Fibroblast of lung (primary cell): Measurements from ENCODE around the gene ADAM10. TPM values are rescaled to one million over a fixed set of nuclear protein-coding genes. Genes with fewer than 3 reads are reported as not detected.

Experiments used
- DNase-seq, 2 donors: peaks; one replicate each; pipeline versions ENCODE4 v3.0.0 to v3.0.0-alpha.2; 2010; ENCODE audit warnings: low read depth in 2 of 2
- H2AFZ ChIP-seq: 2 replicates; pipeline ENCODE4 v1.5.1; 2012; ENCODE audit warnings: low read length, control low read depth, inconsistent platforms
- H3K27ac ChIP-seq: 2 replicates; pipeline ENCODE4 v1.5.1; 2011; ENCODE audit warnings: low read length, control low read depth; ENCODE audit not compliant: insufficient read depth
- H3K27me3 ChIP-seq: 2 replicates; pipeline ENCODE4 v1.5.1; 2011; ENCODE audit warnings: mild to moderate bottlenecking, low read length; ENCODE audit not compliant: control insufficient read depth, insufficient read depth
- H3K36me3 ChIP-seq: 2 replicates; pipeline ENCODE4 v1.5.1; 2011; ENCODE audit warnings: low read length; ENCODE audit not compliant: control insufficient read depth, insufficient read depth
- H3K4me1 ChIP-seq: 2 replicates; pipeline ENCODE4 v1.5.1; 2011; ENCODE audit warnings: low read length; ENCODE audit not compliant: control insufficient read depth, insufficient read depth; ENCODE audit errors: extremely low read depth
- H3K4me2 ChIP-seq: 2 replicates; pipeline ENCODE4 v1.5.1; 2011; ENCODE audit warnings: low read length, control low read depth; ENCODE audit not compliant: insufficient read depth; ENCODE audit errors: extremely low read depth
- H3K4me3 ChIP-seq, 4 experiments: fragments of 200-600 bp in 1 of 4; sonication (generic) in 1 of 4; replicated peaks in 1 of 4; 2 replicates each; pipeline ENCODE4 v1.5.1; 2011 to 2016; ENCODE audit warnings: low read length in 4 of 4, low read depth in 3 of 4, mild to moderate bottlenecking in 3 of 4, control low read depth in 2 of 4, inconsistent platforms in 1 of 4, mixed read lengths in 1 of 4; ENCODE audit not compliant: insufficient read depth in 1 of 4; ENCODE audit errors: control extremely low read depth in 1 of 4
- H3K79me2 ChIP-seq: 2 replicates; pipeline ENCODE4 v1.5.1; 2012; ENCODE audit warnings: mild to moderate bottlenecking, low read length, inconsistent platforms; ENCODE audit not compliant: control insufficient read depth, insufficient read depth
- H3K9ac ChIP-seq: 2 replicates; pipeline ENCODE4 v1.5.1; 2011; ENCODE audit warnings: mild to moderate bottlenecking, low read length, control low read depth; ENCODE audit not compliant: insufficient read depth
- H3K9me3 ChIP-seq: 2 replicates; pipeline ENCODE4 v1.5.1; 2012; ENCODE audit warnings: low read depth, low read length; ENCODE audit not compliant: control insufficient read depth, insufficient read depth
- H4K20me1 ChIP-seq: 2 replicates; pipeline ENCODE4 v1.5.1; 2011; ENCODE audit warnings: low read length; ENCODE audit not compliant: control insufficient read depth, insufficient read depth; ENCODE audit errors: extremely low read depth
- CTCF ChIP-seq, 2 donors: IDR thresholded peaks in 1 of 2; conservative IDR thresholded peaks in 1 of 2; 1 replicate in 1 of 2; 2 replicates in 1 of 2; pipeline ENCODE4 v1.5.1; 2011 to 2012; ENCODE audit warnings: low read length in 2 of 2, control low read depth in 1 of 2, inconsistent platforms in 1 of 2, low read depth in 1 of 2, mild to moderate bottlenecking in 1 of 2
- EZH2 ChIP-seq: IDR thresholded peaks from 2 replicates; pipeline ENCODE4 v1.5.1; 2012; ENCODE audit warnings: low read length, control low read depth, mild to moderate bottlenecking; ENCODE audit errors: missing control alignments
- polyA plus RNA-seq, 2 donors: library from polyadenylated mRNA; depleted of rRNA in 1 of 2; stranded (reverse) in 1 of 2; unstranded in 1 of 2; fragments of >200 nt; gene quantifications; 2 replicates each; pipeline ENCODE4 v1.2.1, GENCODE V29; 2011 to 2012; ENCODE audit warnings: missing spikeins in 1 of 2
- total RNA-seq: library from RNA; depleted of rRNA; stranded (reverse); fragments of >200 nt; gene quantifications from 2 replicates; pipeline ENCODE4 v1.2.1, GENCODE V29; 2014

Gene ADAM10
- total and polyA plus RNA-seq, 2 donors (not counting 1 experiment from before 2014, with no cell fraction given): 224 to 318 TPM

GRCh38 chr15:58717357-58717756 lies 32.1 kb downstream of the ADAM10 start:
- H4K20me1 ChIP-seq: no peaks in the 10 kb centered on the region
- TF ChIP-seq CTCF (conservative IDR thresholded peaks at IDR 0.05 in 1 of 2, IDR thresholded peaks at IDR 0.05 in 1 of 2; ENCODE audit: low read depth in 1 of 2, low read length in 2 of 2): no peak
- no peak for TF ChIP-seq EZH2
- H3K4me1 ChIP-seq: no peaks in the 10 kb centered on the region
- no peak overlapping the region for H3K4me2 ChIP-seq
- H3K9me3 ChIP-seq: no peaks in the 10 kb centered on the region
- no peak overlapping the region for H3K9ac ChIP-seq
- no peaks in the 10 kb centered on the region for H3K27me3 ChIP-seq
- H2AFZ ChIP-seq: no peak overlapping the region
- no peak overlapping the region for H3K27ac ChIP-seq
- H3K4me3 ChIP-seq: no peak overlapping the region
- peaks cover 31% of the 10 kb centered on the region for H3K79me2 ChIP-seq
- DNase-seq: no peak
- H3K36me3 ChIP-seq: peaks cover 1% of the 10 kb centered on the region

- Histone ChIP-seq H3K27me3 (no peaks in the 10 kb centered on the region), H4K20me1 (no peaks in the 10 kb centered on the region)
- DNase-seq: no peak
Measured at GRCh38 chr15:58716027-58716426, 33.5 kb downstream of the ADAM10 start.

GRCh38 chr15:58715266-58715917 lies 34.1 kb downstream of the ADAM10 start:
- Histone ChIP-seq H3K4me3 (no peak overlapping the region), H3K4me1 (no peaks in the 10 kb centered on the region), H3K9me3 (no peaks in the 10 kb centered on the region), H3K36me3 (peaks cover 1% of the 10 kb centered on the region), H3K4me2 (no peak overlapping the region), H3K9ac (no peak overlapping the region), H3K27ac (no peak overlapping the region), H3K79me2 (peaks cover 16% of the 10 kb centered on the region), H3K27me3 (no peaks in the 10 kb centered on the region), H2AFZ (no peak overlapping the region), H4K20me1 (no peaks in the 10 kb centered on the region)
- no peak for TF ChIP-seq CTCF (conservative IDR thresholded peaks at IDR 0.05 in 1 of 2, IDR thresholded peaks at IDR 0.05 in 1 of 2; ENCODE audit: low read depth in 1 of 2, low read length in 2 of 2)
- no peak for DNase-seq

More at GRCh38 chr15:58716027-58716426, 33.5 kb downstream of the ADAM10 start:
- peaks cover 1% of the 10 kb centered on the region for H3K36me3 ChIP-seq
- no peak overlapping the region for H2AFZ ChIP-seq
- no peak overlapping the region for H3K27ac ChIP-seq
- no peak overlapping the region for H3K4me3 ChIP-seq
- no peak overlapping the region for H3K4me2 ChIP-seq
- H3K79me2 ChIP-seq: peaks cover 19% of the 10 kb centered on the region
- TF ChIP-seq EZH2 (no peak), CTCF (conservative IDR thresholded peaks at IDR 0.05 in 1 of 2, IDR thresholded peaks at IDR 0.05 in 1 of 2; ENCODE audit: low read depth in 1 of 2, low read length in 2 of 2) (no peak)
- H3K4me1 ChIP-seq: no peaks in the 10 kb centered on the region
- H3K9ac ChIP-seq: no peak overlapping the region
- no peaks in the 10 kb centered on the region for H3K9me3 ChIP-seq
